Measurements from ENCODE around the gene ZNF385D. TPM values are rescaled to one million over a fixed set of nuclear protein-coding genes. Genes with fewer than 3 reads are reported as not detected.

ZNF385D gene
- polyA plus RNA-seq, 1 donor (not counting 4 experiments of a cell fraction or from before 2014, with no cell fraction given): 0.46 TPM

- no peak overlapping the region for H3K27ac ChIP-seq (ENCODE audit: control insufficient read depth, insufficient read depth, low read length)
- H3K4me2 ChIP-seq (ENCODE audit: control insufficient read depth, extremely low read depth, insufficient read depth, low read depth, low read length): no peak overlapping the region
- DNase-seq (ENCODE audit: low read depth, low spot score) (no peak), FAIRE-seq (no peak)
- no peak overlapping the region for H3K4me3 ChIP-seq (ENCODE audit: control insufficient read depth in 2 of 3, extremely low read depth in 1 of 3, insufficient read depth in 2 of 3, low read depth in 1 of 3, low read length in 3 of 3)
- no peaks in the 10 kb centered on the region for H3K27me3 ChIP-seq (ENCODE audit: control insufficient read depth, extremely low read depth, insufficient read depth, low read length)
- no peaks in the 10 kb centered on the region for H3K36me3 ChIP-seq (ENCODE audit: control insufficient read depth in 2 of 2, extremely low read depth in 1 of 2, insufficient read depth in 2 of 2, low read length in 2 of 2)
- H2AFZ ChIP-seq (ENCODE audit: control insufficient read depth, low read length): no peak overlapping the region
- H3K4me1 ChIP-seq (ENCODE audit: control insufficient read depth, extremely low read depth, insufficient read depth, low read length): no peaks in the 10 kb centered on the region
- dilution Hi-C loops (cut with MboI; ENCODE audit: extremely low pct_ligation_motif_present, low sequenced_read_pairs): no loop called here
- TF ChIP-seq EZH2 (IDR thresholded peaks at IDR 0.05; ENCODE audit: low read length) (no peak), CTCF (optimal IDR thresholded peaks at IDR 0.05 in 1 of 3, IDR thresholded peaks at IDR 0.05 in 1 of 3, conservative IDR thresholded peaks at IDR 0.05 in 1 of 3; ENCODE audit: extremely low read depth in 1 of 3, insufficient read depth in 2 of 3, low read length in 3 of 3) (no peak)
- H3K9me3 ChIP-seq (ENCODE audit: control insufficient read depth, low read depth, low read length): no peaks in the 10 kb centered on the region
- H3K79me2 ChIP-seq (ENCODE audit: control insufficient read depth, insufficient read depth, low read length): no peaks in the 10 kb centered on the region
- H3K9me1 ChIP-seq (ENCODE audit: control insufficient read depth, extremely low read depth, insufficient read depth, low read length): no peaks in the 10 kb centered on the region
- no peak overlapping the region for H3K9ac ChIP-seq (ENCODE audit: control insufficient read depth, extremely low read depth, insufficient read depth, low read length)
- no peaks in the 10 kb centered on the region for H4K20me1 ChIP-seq (ENCODE audit: control insufficient read depth, extremely low read depth, insufficient read depth, low read length)
Measured at GRCh38 chr3:21794291-21794690, 43.3 kb upstream of the ZNF385D start.

GRCh38 chr3:21792176-21792575, 41.2 kb upstream of the ZNF385D start:
- Histone ChIP-seq H3K4me1 (ENCODE audit: control insufficient read depth, extremely low read depth, insufficient read depth, low read length) (no peaks in the 10 kb centered on the region), H3K79me2 (ENCODE audit: control insufficient read depth, insufficient read depth, low read length) (no peaks in the 10 kb centered on the region), H3K4me2 (ENCODE audit: control insufficient read depth, extremely low read depth, insufficient read depth, low read depth, low read length) (no peak overlapping the region), H3K27ac (ENCODE audit: control insufficient read depth, insufficient read depth, low read length) (no peak overlapping the region), H4K20me1 (ENCODE audit: control insufficient read depth, extremely low read depth, insufficient read depth, low read length) (no peaks in the 10 kb centered on the region), H3K36me3 (ENCODE audit: control insufficient read depth in 2 of 2, extremely low read depth in 1 of 2, insufficient read depth in 2 of 2, low read length in 2 of 2) (no peaks in the 10 kb centered on the region), H3K4me3 (ENCODE audit: control insufficient read depth in 2 of 3, extremely low read depth in 1 of 3, insufficient read depth in 2 of 3, low read depth in 1 of 3, low read length in 3 of 3) (no peak overlapping the region), H2AFZ (ENCODE audit: control insufficient read depth, low read length) (no peak overlapping the region), H3K27me3 (ENCODE audit: control insufficient read depth, extremely low read depth, insufficient read depth, low read length) (no peaks in the 10 kb centered on the region), H3K9me3 (ENCODE audit: control insufficient read depth, low read depth, low read length) (no peaks in the 10 kb centered on the region), H3K9me1 (ENCODE audit: control insufficient read depth, extremely low read depth, insufficient read depth, low read length) (no peaks in the 10 kb centered on the region), H3K9ac (ENCODE audit: control insufficient read depth, extremely low read depth, insufficient read depth, low read length) (no peak overlapping the region)
- FAIRE-seq (no peak), DNase-seq (ENCODE audit: low read depth, low spot score) (no peak)
- TF ChIP-seq EZH2 (IDR thresholded peaks at IDR 0.05; ENCODE audit: low read length) (no peak), CTCF (optimal IDR thresholded peaks at IDR 0.05 in 1 of 3, IDR thresholded peaks at IDR 0.05 in 1 of 3, conservative IDR thresholded peaks at IDR 0.05 in 1 of 3; ENCODE audit: extremely low read depth in 1 of 3, insufficient read depth in 2 of 3, low read length in 3 of 3) (no peak)
- dilution Hi-C loops (cut with MboI; ENCODE audit: extremely low pct_ligation_motif_present, low sequenced_read_pairs): no loop called here

Data from keratinocyte (primary cell).